ENCODE measurements around the gene ARHGAP45. TPM values are rescaled to one million over a fixed set of nuclear protein-coding genes. Genes with fewer than 3 reads are reported as not detected.
"Not testable (repeated sequence)": the region's sequence is repeated elsewhere in the genome, so short reads cannot be mapped to it uniquely, and the experiment has no call there.

The ARHGAP45 gene
- total RNA-seq, 1 donor from 2014 or later: 23.0 TPM

- not testable (repeated sequence) for DNase-seq (ENCODE audit: extremely low read depth, low read depth, low spot score)
These were observed 62.1 kb downstream of the ARHGAP45 start for GRCh38 chr19:1129084-1129483.

DNA sequence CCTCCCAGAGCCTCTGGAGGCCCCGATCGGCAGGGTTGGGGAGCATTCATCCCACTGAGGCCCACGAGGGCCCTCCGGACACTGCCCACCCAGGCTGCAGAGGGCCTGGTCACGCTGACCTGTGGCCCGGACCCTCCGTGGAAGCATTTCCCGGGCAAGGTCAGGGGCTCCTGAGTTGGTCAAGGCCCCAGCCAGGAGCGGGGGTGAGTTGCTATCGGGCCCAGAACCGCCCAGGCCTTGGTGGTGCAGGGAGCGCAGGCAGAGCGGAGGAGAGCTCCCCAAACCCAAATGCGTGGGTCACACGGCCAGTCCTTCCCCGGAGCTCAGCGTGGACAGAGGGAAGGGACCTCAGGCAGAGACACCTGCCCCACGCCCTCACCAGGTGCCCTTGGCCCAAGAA lies 62.6 kb downstream of the ARHGAP45 start:
- no peak for DNase-seq (ENCODE audit: extremely low read depth, low read depth, low spot score)

DNA sequence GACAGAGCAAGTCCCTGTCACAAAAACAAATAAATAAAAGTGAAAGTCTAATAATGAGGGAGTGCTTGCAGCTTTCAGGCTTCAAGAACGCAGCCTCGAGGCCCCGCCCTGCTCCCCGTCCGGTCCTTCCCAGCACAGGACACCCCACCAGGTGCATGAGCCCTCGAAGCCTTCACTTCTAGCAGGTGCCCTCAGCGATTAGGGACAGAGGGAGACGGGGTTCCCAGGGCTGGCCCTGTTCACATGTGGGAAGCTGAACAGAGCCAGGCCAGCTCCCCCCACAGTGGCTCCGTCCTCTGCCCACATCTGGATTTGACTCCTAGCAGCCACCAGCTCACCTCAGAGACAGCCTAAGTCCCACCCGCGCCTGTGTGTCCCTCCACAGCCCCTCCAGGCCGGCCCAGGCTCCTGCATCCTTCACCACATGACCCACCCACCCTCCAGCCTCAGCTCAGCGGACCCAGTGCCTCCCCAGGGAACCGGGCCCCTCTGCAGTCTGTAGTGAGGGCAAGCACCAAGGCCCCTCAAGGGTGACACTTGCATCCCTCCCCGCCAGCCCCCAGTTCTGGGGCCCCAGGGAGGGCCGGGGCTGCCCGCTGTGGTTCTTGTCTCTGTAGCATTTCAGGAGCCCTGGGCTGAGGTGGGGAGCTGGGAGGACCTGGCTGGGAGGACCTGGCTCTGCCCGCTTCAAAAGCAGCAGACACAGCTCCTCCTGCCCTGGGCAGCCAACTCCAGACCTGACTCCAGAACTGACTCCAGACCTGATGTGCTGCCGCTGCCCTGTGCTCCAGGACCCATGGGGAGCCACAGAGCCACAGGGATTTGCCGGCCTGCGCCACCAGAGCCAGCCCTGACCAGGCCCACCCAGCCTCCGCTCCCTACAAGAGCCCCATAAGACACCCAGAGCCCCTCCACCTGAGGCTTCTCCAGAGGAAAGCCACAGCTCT lies 64.1 kb downstream of the ARHGAP45 start:
- DNase-seq (ENCODE audit: extremely low read depth, low read depth, low spot score): no peak

DNA sequence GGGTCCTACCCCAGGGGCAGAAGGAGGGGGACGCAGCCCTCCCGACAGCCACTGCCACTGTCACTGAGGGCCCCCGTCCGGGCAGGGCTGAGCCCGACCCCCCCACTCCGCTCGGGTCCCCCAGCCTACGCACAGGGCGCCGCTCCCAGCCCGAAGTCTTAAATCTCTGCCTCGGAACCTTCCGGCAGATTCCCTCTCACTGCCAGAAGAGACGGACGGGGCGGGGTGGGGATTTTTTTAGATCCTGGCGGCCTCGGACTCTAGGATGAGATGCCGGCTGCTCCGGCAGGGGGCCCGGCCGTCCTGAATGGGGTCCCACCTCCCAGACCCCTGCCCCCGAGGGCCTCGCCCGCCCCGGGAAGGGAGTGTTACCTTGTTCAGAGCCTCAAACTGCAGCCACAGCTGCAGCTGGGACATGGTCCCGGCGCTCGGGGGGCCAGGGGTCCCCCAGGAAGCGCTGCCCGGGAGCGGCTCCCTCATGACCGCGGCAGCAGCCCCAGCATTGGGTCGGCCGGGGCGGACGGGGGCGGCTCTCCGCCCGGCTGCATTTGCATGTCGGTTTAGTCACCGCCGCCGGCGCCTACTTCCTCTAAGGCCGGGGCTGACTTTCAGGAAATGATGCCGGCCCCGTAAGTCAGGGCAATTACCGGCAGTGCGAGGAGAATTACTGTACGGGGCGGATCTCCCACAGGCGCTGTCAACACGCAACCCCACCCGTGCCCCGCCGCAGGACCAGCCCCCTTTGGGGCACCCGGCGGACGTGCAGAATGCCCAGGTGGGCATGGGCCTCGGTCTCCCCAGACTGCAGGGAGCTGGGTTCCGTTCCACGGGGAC lies 65.0 kb downstream of the ARHGAP45 start:
- DNase-seq (ENCODE audit: extremely low read depth, low read depth, low spot score): peak; percentile 48

GRCh38 chr19:1132552-1133383 lies 65.8 kb downstream of the ARHGAP45 start:
- no peak for DNase-seq (ENCODE audit: extremely low read depth, low read depth, low spot score)

GRCh38 chr19:1133471-1133929 lies 66.5 kb downstream of the ARHGAP45 start:
- no peak for DNase-seq (ENCODE audit: extremely low read depth, low read depth, low spot score)

DNA sequence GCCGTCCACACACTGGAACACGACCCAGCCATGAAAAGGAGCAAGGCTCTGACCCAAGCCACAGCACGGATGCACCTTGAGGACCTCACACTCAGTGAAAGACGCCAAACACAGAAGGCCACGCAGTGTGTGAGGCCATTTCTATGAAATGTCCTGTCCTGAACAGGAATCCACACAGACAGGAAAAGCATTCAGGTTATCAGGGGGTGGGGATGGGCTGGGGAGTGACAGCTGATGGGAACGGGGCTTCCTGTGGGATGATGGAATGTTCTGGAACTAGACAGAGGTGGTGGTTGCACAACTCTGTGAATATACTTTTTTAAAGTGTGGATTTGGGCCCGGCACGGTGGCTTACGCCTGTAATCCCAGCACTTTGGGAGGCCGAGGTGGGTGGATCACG lies 67.5 kb downstream of the ARHGAP45 start:
- DNase-seq (ENCODE audit: extremely low read depth, low read depth, low spot score): no peak

DNA sequence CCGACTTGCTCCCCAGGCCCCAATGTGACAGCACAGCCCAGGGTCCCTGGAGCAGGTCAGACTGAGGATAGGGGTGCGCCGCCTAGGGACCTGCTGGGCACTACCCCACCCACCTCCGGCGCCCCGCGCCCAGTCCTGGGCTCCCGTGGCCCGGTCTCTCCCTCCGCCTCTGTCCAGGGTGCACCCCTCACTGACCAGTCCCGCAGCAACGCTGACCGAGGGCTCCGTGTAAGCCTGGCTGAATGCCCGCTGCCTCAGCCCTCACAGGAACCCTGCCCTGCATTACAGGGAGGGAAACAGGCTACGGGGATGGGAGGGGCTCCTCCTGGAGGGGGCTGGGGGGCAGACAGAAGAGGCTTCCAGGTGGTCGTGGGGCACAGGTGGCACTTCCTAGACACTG lies 68.5 kb downstream of the ARHGAP45 start:
- no peak for DNase-seq (ENCODE audit: extremely low read depth, low read depth, low spot score)

GRCh38 chr19:1136201-1136600 lies 69.2 kb downstream of the ARHGAP45 start:
- no peak for DNase-seq (ENCODE audit: extremely low read depth, low read depth, low spot score)

Other genes with a start within 250 kb of the ARHGAP45 start
- 2.3 and 7.5 TPM in 2 replicates for gene PLPPR3, start 245.2 kb upstream of the ARHGAP45 start, total RNA-seq
- not detected in 2 replicates for gene AZU1, start 239.3 kb upstream of the ARHGAP45 start, total RNA-seq
- not detected in 2 replicates for gene PRTN3, start 226.2 kb upstream of the ARHGAP45 start, total RNA-seq
- not detected in 2 replicates for gene ELANE, start 214.9 kb upstream of the ARHGAP45 start, total RNA-seq
- gene CFD, start 207.5 kb upstream of the ARHGAP45 start, total RNA-seq: 0.24 and 1.2 TPM in 2 replicates
- 48.2 and 57.1 TPM in 2 replicates for gene MED16, start 174.0 kb upstream of the ARHGAP45 start, total RNA-seq
- not detected in 2 replicates for gene RNU6-9, start 173.7 kb upstream of the ARHGAP45 start, total RNA-seq
- gene R3HDM4, start 153.9 kb upstream of the ARHGAP45 start, total RNA-seq: 63.2 and 75.7 TPM in 2 replicates
- 0.12 TPM in 1 of 2 replicates, not detected in the other for gene KISS1R, start 149.8 kb upstream of the ARHGAP45 start, total RNA-seq
- 14.2 and 14.7 TPM in 2 replicates for gene ARID3A, start 141.1 kb upstream of the ARHGAP45 start, total RNA-seq
- 56.8 and 78.7 TPM in 2 replicates for gene WDR18, start 82.8 kb upstream of the ARHGAP45 start, total RNA-seq
- 8.3 and 12.4 TPM in 2 replicates for gene GRIN3B, start 66.7 kb upstream of the ARHGAP45 start, total RNA-seq
- 167 and 260 TPM in 2 replicates for gene TMEM259, start 46.0 kb upstream of the ARHGAP45 start, total RNA-seq
- gene RNU6-2, start 45.6 kb upstream of the ARHGAP45 start, total RNA-seq: not detected in 2 replicates
- gene CNN2, start 40.6 kb upstream of the ARHGAP45 start, total RNA-seq: 271 and 285 TPM in 2 replicates
- gene ABCA7, start 27.1 kb upstream of the ARHGAP45 start, total RNA-seq: 11.8 and 13.3 TPM in 2 replicates
- gene POLR2E, start 28.2 kb downstream of the ARHGAP45 start, total RNA-seq: 329 and 336 TPM in 2 replicates
- 752 and 944 TPM in 2 replicates for gene GPX4, start 36.8 kb downstream of the ARHGAP45 start, total RNA-seq
- 53.8 and 76.3 TPM in 2 replicates for gene SBNO2, start 107.1 kb downstream of the ARHGAP45 start, total RNA-seq
- 61.8 and 77.7 TPM in 2 replicates for gene STK11, start 138.6 kb downstream of the ARHGAP45 start, total RNA-seq
- 9.8 and 13.9 TPM in 2 replicates for gene CBARP, start 170.8 kb downstream of the ARHGAP45 start, total RNA-seq
- 79.0 and 95.6 TPM in 2 replicates for gene ATP5F1D, start 174.6 kb downstream of the ARHGAP45 start, total RNA-seq
- gene MIDN, start 181.4 kb downstream of the ARHGAP45 start, total RNA-seq: 43.0 and 78.7 TPM in 2 replicates
- gene CIRBP, start 202.2 kb downstream of the ARHGAP45 start, total RNA-seq: 182 and 231 TPM in 2 replicates
- 66.3 and 96.6 TPM in 2 replicates for gene FAM174C, start 208.4 kb downstream of the ARHGAP45 start, total RNA-seq
- gene EFNA2, start 218.7 kb downstream of the ARHGAP45 start, total RNA-seq: 2.6 and 4.8 TPM in 2 replicates

All from glomerular endothelial cell (primary cell).